NCI-H1105 treated with DMSO at 0.1 percent for 48 hours (cell line): Measurements from ENCODE around the gene PRKCZ.
A peak's percentile ranks its signal among the peaks of the same experiment; 100 is the strongest.

Experiments used
- DNase-seq: peaks from one replicate; lab custom pipeline; 2025; lab: John Stamatoyannopoulos, UW

PRKCZ gene

GRCh38 chr1:2156866-2157265, 106.7 kb downstream of the PRKCZ start:
- DNase-seq = no peak

- no peak for DNase-seq
Measured at GRCh38 chr1:2157856-2158255, 107.6 kb downstream of the PRKCZ start.

GRCh38 chr1:2158272-2158671, 108.1 kb downstream of the PRKCZ start:
- no peak for DNase-seq

GRCh38 chr1:2159124-2159523, 108.9 kb downstream of the PRKCZ start:
- DNase-seq = no peak

- no peak for DNase-seq
Measured at GRCh38 chr1:2160451-2161300, 110.5 kb downstream of the PRKCZ start.

GRCh38 chr1:2163205-2163604, 113.0 kb downstream of the PRKCZ start:
- no peak for DNase-seq

GRCh38 chr1:2165646-2166045, 115.4 kb downstream of the PRKCZ start:
- DNase-seq = no peak

- no peak for DNase-seq
Measured at GRCh38 chr1:2166254-2166653, 116.0 kb downstream of the PRKCZ start.

- no peak for DNase-seq
Measured at GRCh38 chr1:2166695-2167094, 116.5 kb downstream of the PRKCZ start.

GRCh38 chr1:2168090-2168489, 117.9 kb downstream of the PRKCZ start:
- DNase-seq = no peak

GRCh38 chr1:2168535-2168934, 118.3 kb downstream of the PRKCZ start:
- DNase-seq = no peak

- DNase-seq = no peak
Measured at GRCh38 chr1:2169200-2169836, 119.1 kb downstream of the PRKCZ start.

- DNase-seq = no peak
Measured at GRCh38 chr1:2170211-2170610, 120.0 kb downstream of the PRKCZ start.

- DNase-seq = no peak
Measured at GRCh38 chr1:2172012-2172411, 121.8 kb downstream of the PRKCZ start.

GRCh38 chr1:2172551-2173146, 122.4 kb downstream of the PRKCZ start:
- no peak for DNase-seq

- DNase-seq = no peak
Measured at GRCh38 chr1:2173546-2174347, 123.5 kb downstream of the PRKCZ start.

- peak; percentile 50 for DNase-seq
Measured at GRCh38 chr1:2174348-2175054, 124.3 kb downstream of the PRKCZ start.

GRCh38 chr1:2175055-2175414, 124.8 kb downstream of the PRKCZ start:
- no peak for DNase-seq

- no peak for DNase-seq
Measured at GRCh38 chr1:2175681-2176454, 125.7 kb downstream of the PRKCZ start.

- DNase-seq = no peak
Measured at GRCh38 chr1:2176615-2177014, 126.4 kb downstream of the PRKCZ start.

GRCh38 chr1:2177541-2177940, 127.3 kb downstream of the PRKCZ start:
- no peak for DNase-seq
